Ovary (tissue), 3 donors: Measurements from ENCODE around the gene RTN4IP1.

Experiments used
- EP300 ChIP-seq: sonication (generic); formaldehyde crosslinking; IDR thresholded peaks from one replicate; pipeline ENCODE4 v1.6.1; 2017; ENCODE audit warnings: antibody characterized with exemption
- POLR2A ChIP-seq: fragments of 450-650 bp; IDR thresholded peaks from one replicate; pipeline ENCODE4 v1.6.1; 2017; ENCODE audit warnings: antibody characterized with exemption, mild to moderate bottlenecking, moderate library complexity
- TF ChIP-seq, protein P1 (sequence below), 3 donors: fragments of 450-650 bp in 2 of 3; fragments of 200-600 bp in 1 of 3; IDR thresholded peaks; one replicate each; pipeline versions ENCODE4 v1.5.1 to v1.8.0; 2016 to 2022; ENCODE audit warnings: antibody characterized with exemption in 3 of 3, mild to moderate bottlenecking in 1 of 3
- donor health status: DM: no; HTN: no; CAD: no.

DNA sequence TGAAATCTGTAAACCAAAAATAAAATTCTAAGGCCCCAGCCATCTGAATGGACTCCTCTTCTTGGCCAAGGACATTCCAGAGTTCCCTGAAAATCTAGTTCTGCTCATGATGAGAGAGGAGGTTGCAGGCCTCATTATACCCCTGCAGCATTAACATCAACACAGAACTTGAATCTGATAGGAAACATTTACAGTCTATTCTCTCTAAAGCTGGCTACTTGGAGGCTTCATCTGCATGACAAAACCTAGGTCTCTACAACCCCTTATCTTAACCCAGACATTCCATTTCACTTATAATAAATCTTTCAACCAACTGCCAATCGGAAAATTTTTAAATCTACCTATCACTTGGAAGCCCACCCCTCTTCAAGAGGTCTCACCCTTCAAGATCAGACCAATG is 15.7 kb downstream of the RTN4IP1 start:
- TF ChIP-seq, protein P1, sequence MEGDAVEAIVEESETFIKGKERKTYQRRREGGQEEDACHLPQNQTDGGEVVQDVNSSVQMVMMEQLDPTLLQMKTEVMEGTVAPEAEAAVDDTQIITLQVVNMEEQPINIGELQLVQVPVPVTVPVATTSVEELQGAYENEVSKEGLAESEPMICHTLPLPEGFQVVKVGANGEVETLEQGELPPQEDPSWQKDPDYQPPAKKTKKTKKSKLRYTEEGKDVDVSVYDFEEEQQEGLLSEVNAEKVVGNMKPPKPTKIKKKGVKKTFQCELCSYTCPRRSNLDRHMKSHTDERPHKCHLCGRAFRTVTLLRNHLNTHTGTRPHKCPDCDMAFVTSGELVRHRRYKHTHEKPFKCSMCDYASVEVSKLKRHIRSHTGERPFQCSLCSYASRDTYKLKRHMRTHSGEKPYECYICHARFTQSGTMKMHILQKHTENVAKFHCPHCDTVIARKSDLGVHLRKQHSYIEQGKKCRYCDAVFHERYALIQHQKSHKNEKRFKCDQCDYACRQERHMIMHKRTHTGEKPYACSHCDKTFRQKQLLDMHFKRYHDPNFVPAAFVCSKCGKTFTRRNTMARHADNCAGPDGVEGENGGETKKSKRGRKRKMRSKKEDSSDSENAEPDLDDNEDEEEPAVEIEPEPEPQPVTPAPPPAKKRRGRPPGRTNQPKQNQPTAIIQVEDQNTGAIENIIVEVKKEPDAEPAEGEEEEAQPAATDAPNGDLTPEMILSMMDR (IDR thresholded peaks at IDR 0.05), result no peak
- TF ChIP-seq POLR2A (no peak), EP300 (no peak)
